ENCODE results near the gene ASTE1. TPM values are rescaled to one million over a fixed set of nuclear protein-coding genes. Genes with fewer than 3 reads are reported as not detected.

The ASTE1 gene
- total RNA-seq, 3 donors from 2014 or later = 6.2 to 10.5 (median 8.0) TPM

DNA sequence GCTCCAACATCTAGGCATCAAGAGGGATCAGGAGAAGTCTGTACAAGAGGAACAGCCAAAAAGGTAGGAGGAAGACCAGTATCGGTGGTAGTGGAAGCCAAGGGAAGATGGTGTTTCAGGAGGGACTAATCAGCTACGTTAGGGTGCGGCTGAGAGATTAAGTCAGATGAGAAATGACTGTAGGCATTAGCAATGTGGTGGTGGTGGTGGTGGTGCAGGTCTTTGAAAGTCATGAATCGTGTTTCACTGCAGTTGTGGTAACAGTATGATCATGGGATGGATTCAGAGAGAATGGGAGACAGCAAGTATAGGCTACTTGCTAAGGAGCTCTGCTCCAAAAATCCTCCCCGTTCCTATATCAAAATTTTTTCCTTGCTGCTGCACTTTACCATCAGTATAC, 35.5 kb downstream of the ASTE1 start:
- Histone ChIP-seq H3K27me3 (no peaks in the 10 kb centered on the region), H3K36me3 (no peaks in the 10 kb centered on the region), H3K4me1 (no peaks in the 10 kb centered on the region), H3K9me3 (no peaks in the 10 kb centered on the region), H3K27ac (no peak overlapping the region), H3K4me3 (no peak overlapping the region)
- DNase-seq (ENCODE audit: low spot score in 2 of 2) = no peak
- intact Hi-C loops (cut with DNase I; ENCODE audit: low total_unique reads) = no loop called here
- TF ChIP-seq POLR2A (IDR thresholded peaks at IDR 0.05) (no peak), POLR2AphosphoS5 (IDR thresholded peaks at IDR 0.05) (no peak)
- TF ChIP-seq, protein P1, sequence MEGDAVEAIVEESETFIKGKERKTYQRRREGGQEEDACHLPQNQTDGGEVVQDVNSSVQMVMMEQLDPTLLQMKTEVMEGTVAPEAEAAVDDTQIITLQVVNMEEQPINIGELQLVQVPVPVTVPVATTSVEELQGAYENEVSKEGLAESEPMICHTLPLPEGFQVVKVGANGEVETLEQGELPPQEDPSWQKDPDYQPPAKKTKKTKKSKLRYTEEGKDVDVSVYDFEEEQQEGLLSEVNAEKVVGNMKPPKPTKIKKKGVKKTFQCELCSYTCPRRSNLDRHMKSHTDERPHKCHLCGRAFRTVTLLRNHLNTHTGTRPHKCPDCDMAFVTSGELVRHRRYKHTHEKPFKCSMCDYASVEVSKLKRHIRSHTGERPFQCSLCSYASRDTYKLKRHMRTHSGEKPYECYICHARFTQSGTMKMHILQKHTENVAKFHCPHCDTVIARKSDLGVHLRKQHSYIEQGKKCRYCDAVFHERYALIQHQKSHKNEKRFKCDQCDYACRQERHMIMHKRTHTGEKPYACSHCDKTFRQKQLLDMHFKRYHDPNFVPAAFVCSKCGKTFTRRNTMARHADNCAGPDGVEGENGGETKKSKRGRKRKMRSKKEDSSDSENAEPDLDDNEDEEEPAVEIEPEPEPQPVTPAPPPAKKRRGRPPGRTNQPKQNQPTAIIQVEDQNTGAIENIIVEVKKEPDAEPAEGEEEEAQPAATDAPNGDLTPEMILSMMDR (IDR thresholded peaks at IDR 0.05) = no peak

DNA sequence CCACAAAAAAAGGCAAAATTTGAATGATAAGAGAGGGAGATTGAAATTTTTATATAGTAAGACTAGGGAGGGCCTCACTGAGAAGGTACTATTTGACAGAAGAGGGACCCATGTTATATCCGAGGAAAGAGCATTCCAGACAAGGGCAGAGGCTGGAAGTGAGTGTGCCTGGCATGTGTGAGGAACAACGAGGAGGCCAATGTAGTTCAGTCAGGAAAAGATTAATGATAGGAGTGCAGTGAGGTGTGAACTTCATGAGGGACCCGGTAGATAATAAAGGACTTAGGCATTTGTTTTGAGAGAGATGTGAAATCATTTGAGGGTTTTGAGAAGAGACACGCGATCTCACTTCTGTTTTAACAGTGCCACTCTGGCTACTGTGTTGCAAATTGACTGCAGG, 36.3 kb downstream of the ASTE1 start:
- no peaks in the 10 kb centered on the region for H3K27me3 ChIP-seq
- H3K4me1 ChIP-seq = no peaks in the 10 kb centered on the region
- H3K9me3 ChIP-seq = no peaks in the 10 kb centered on the region
- no peak overlapping the region for H3K27ac ChIP-seq
- no peak overlapping the region for H3K4me3 ChIP-seq
- intact Hi-C loops (cut with DNase I; ENCODE audit: low total_unique reads) = no loop called here
- no peak for DNase-seq (ENCODE audit: low spot score in 2 of 2)
- TF ChIP-seq POLR2A (IDR thresholded peaks at IDR 0.05) (no peak), POLR2AphosphoS5 (IDR thresholded peaks at IDR 0.05) (no peak)
- TF ChIP-seq, protein P1 (IDR thresholded peaks at IDR 0.05) = no peak
- H3K36me3 ChIP-seq = no peaks in the 10 kb centered on the region

GRCh38 chr3:130981469-130981868, 45.2 kb downstream of the ASTE1 start:
- no peak for DNase-seq (ENCODE audit: low spot score in 2 of 2)
- no peaks in the 10 kb centered on the region for H3K27me3 ChIP-seq
- intact Hi-C loops (cut with DNase I; ENCODE audit: low total_unique reads) = no loop called here

GRCh38 chr3:130979117-130979516, 47.5 kb downstream of the ASTE1 start:
- intact Hi-C loops (cut with DNase I; ENCODE audit: low total_unique reads) = no loop called here
- Histone ChIP-seq H3K36me3 (no peaks in the 10 kb centered on the region), H3K9me3 (no peaks in the 10 kb centered on the region), H3K4me3 (no peak overlapping the region), H3K27me3 (no peaks in the 10 kb centered on the region), H3K4me1 (no peaks in the 10 kb centered on the region), H3K27ac (no peak overlapping the region)
- no peak for TF ChIP-seq POLR2A (IDR thresholded peaks at IDR 0.05)
- TF ChIP-seq POLR2AphosphoS5 (IDR thresholded peaks at IDR 0.05) = no peak
- TF ChIP-seq, protein P1 (IDR thresholded peaks at IDR 0.05) = no peak
- no peak for DNase-seq (ENCODE audit: low spot score in 2 of 2)

More at GRCh38 chr3:130981469-130981868, 45.2 kb downstream of the ASTE1 start:
- Histone ChIP-seq H3K9me3 (no peaks in the 10 kb centered on the region), H3K4me1 (no peaks in the 10 kb centered on the region), H3K4me3 (no peak overlapping the region), H3K27ac (no peak overlapping the region), H3K36me3 (no peaks in the 10 kb centered on the region)
- TF ChIP-seq, protein P1 (IDR thresholded peaks at IDR 0.05) = no peak
- TF ChIP-seq POLR2AphosphoS5 (IDR thresholded peaks at IDR 0.05) (no peak), POLR2A (IDR thresholded peaks at IDR 0.05) (no peak)

GRCh38 chr3:130976706-130977105, 49.9 kb downstream of the ASTE1 start:
- Histone ChIP-seq H3K4me3 (no peak overlapping the region), H3K27ac (no peak overlapping the region), H3K9me3 (no peaks in the 10 kb centered on the region), H3K36me3 (no peaks in the 10 kb centered on the region), H3K27me3 (no peaks in the 10 kb centered on the region), H3K4me1 (no peaks in the 10 kb centered on the region)
- no peak for TF ChIP-seq POLR2AphosphoS5 (IDR thresholded peaks at IDR 0.05)
- TF ChIP-seq, protein P1 (IDR thresholded peaks at IDR 0.05) = no peak
- no peak for TF ChIP-seq POLR2A (IDR thresholded peaks at IDR 0.05)
- intact Hi-C loops (cut with DNase I; ENCODE audit: low total_unique reads) = no loop called here
- DNase-seq (ENCODE audit: low spot score in 2 of 2) = no peak
